Naive thymus-derived CD8-positive, alpha-beta T cell (primary cell): Measurements from ENCODE around the gene OR1N1. TPM values are rescaled to one million over a fixed set of nuclear protein-coding genes. Genes with fewer than 3 reads are reported as not detected.

ENCODE experiments used
- ATAC-seq, 2 donors: fragments of 150-1000 bp; cut with Tn5 transposase in 1 of 2; sonication (Bioruptor Pico), chemical (Tn5 transposase) in 1 of 2; 1 replicate in 1 of 2; 2 replicates in 1 of 2; pipeline ENCODE4 v1.10.0; 2021; ENCODE audit warnings: mild to moderate bottlenecking in 2 of 2, moderate library complexity in 2 of 2
- POLR2A ChIA-PET: fragments of 350-600 bp; sonication (Branson Sonifier 250); formaldehyde crosslinking; loops from one replicate; lab custom pipeline; 2021; ENCODE audit warnings: antibody characterized with exemption; lab: Charles Lee
- DNase-seq, 10 donors: peaks; one replicate each; pipeline versions ENCODE4 v3.0.0 to v3.0.0-alpha.2; 2020 to 2022
- H3K27ac Mint-ChIP-seq, 10 donors: one replicate each; pipeline ENCODE4 v1.8.0; 2020 to 2022; ENCODE audit warnings: mild to moderate bottlenecking in 10 of 10, mixed read lengths in 10 of 10, moderate library complexity in 4 of 10, inconsistent platforms in 1 of 10
- H3K27me3 Mint-ChIP-seq, 5 donors: one replicate each; pipeline ENCODE4 v1.8.0; 2021 to 2022; ENCODE audit warnings: mixed read lengths in 5 of 5
- H3K36me3 Mint-ChIP-seq, 3 donors: one replicate each; pipeline ENCODE4 v1.8.0; 2020 to 2022; ENCODE audit warnings: mixed read lengths in 3 of 3, mild to moderate bottlenecking in 2 of 3, inconsistent platforms in 1 of 3
- H3K4me1 Mint-ChIP-seq, 4 donors: one replicate each; pipeline ENCODE4 v1.8.0; 2021 to 2022; ENCODE audit warnings: mixed read lengths in 4 of 4
- H3K4me3 Mint-ChIP-seq, 10 donors: one replicate each; pipeline ENCODE4 v1.8.0; 2020 to 2022; ENCODE audit warnings: mild to moderate bottlenecking in 10 of 10, mixed read lengths in 10 of 10, moderate library complexity in 6 of 10, inconsistent platforms in 1 of 10
- H3K9me3 Mint-ChIP-seq, 9 donors: one replicate each; pipeline ENCODE4 v1.8.0; 2020 to 2022; ENCODE audit warnings: mixed read lengths in 9 of 9, mild to moderate bottlenecking in 3 of 9, inconsistent platforms in 1 of 9, moderate library complexity in 1 of 9
- polyA plus RNA-seq, 3 donors: library from polyadenylated mRNA; unstranded; fragments of 300-500 nt; fragmentation: Illumina TruSeq; gene quantifications; one replicate each; pipeline ENCODE4 v1.2.3, GENCODE V29; 2021
- total RNA-seq, 8 experiments: library from RNA in 2 of 8; stranded (reverse) in 2 of 8; gene quantifications; one replicate each; pipeline ENCODE4 v1.2.3 and lab custom pipeline; 2021 to 2026

OR1N1 gene
- total and polyA plus RNA-seq, 5 experiments from 2014 or later: not detected

DNA sequence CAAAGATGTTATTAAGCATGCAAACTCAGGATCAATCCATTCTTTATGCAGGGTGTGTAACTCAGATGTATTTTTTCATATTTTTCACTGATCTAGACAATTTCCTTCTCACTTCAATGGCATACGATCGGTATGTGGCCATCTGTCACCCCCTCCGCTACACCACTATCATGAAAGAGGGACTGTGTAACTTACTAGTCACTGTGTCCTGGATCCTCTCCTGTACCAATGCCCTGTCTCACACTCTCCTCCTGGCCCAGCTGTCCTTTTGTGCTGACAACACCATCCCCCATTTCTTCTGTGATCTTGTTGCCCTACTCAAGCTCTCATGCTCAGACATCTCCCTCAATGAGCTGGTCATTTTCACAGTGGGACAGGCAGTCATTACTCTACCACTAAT lies 7.7 kb downstream of the OR1N1 start:
- Mint-ChIP-seq H3K4me1 (no peaks in the 10 kb centered on the region), H3K27me3 (peaks cover 6 to 24% (median 18%) of the 10 kb centered on the region in 5 donors), H3K36me3 (no peaks in the 10 kb centered on the region), H3K9me3 (no peaks in the 10 kb centered on the region), H3K4me3 (no peak overlapping the region), H3K27ac (no peak overlapping the region)
- DNase-seq (no peak), ATAC-seq (no peak)
- POLR2A ChIA-PET: no interaction called here

DNA sequence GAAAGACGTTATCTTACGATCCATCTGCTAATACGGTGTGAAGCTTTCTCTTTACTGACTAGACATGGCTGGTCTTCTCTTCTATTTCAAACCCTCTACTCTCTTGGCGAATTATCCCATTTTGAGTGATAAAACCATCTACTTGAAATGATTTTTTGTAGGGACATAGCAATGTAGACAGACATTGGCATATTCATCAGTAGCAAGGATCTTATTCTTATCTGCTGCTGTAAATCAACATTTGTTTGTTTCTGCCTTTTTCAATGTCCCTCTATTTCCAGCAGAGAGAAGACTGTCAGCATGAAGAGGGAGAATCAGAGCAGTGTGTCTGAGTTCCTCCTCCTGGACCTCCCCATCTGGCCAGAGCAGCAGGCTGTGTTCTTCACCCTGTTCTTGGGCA lies 8.3 kb downstream of the OR1N1 start, which contains the start of gene OR1J4:
OR1J4 (plus strand) TSS at position 301 of the 400 bp plus-strand sequence; CDS start at position 301, 0 bp downstream.
- POLR2A ChIA-PET: no interaction called here
- Mint-ChIP-seq H3K4me3 (no peak within 1 kb of the TSS), H3K9me3 (no peaks in the 10 kb centered on the region), H3K27ac (no peak within 1 kb of the TSS), H3K4me1 (no peaks in the 10 kb centered on the region), H3K27me3 (peaks cover 6 to 22% (median 18%) of the 10 kb centered on the region in 5 donors), H3K36me3 (no peaks in the 10 kb centered on the region)
- ATAC-seq (no peak), DNase-seq (no peak)

DNA sequence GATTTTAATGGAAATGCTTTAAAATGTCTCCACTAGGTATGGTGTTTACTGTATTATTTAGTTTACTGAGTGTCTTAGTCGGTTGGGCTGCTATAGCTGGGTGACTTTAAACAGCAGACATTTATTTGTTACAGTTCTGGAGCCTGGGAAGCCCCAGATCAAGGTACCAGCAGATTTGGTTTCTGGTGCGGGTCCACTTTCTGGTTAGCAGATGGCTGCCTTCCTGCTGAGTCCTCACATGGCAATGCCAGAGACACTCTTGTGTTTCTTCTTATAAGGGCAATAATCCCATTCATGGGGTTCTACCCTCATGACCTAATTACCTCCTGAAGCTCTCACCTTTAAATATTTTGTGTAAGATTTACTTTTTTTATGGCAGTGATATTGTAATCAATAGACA lies 8.9 kb downstream of the OR1N1 start:
- H3K4me1 Mint-ChIP-seq: no peaks in the 10 kb centered on the region

DNA sequence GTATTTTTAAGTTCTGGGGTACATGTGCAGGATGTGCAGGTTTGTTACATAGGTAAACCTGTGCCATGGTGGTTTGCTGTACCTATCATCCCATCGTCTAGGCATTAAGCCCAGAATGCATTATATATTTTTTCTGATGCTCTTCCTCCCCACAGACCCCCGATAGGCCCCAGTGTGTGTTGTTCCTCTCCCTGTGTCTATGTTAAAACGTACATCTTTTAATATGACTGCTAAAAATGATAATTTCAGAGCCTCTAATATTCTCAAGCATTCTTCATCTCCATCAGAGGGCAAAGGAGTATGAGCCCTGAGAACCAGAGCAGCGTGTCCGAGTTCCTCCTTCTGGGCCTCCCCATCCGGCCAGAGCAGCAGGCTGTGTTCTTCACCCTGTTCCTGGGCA lies 16.6 kb downstream of the OR1N1 start, which contains the start of gene OR1J2:
OR1J2 (plus strand) TSS at position 301 of the 400 bp plus-strand sequence; CDS start at position 301, 0 bp downstream.
- POLR2A ChIA-PET: no interaction called here
- Mint-ChIP-seq H3K4me1 (no peaks in the 10 kb centered on the region), H3K36me3 (no peaks in the 10 kb centered on the region), H3K27me3 (peaks cover 6 to 30% (median 14%) of the 10 kb centered on the region in 5 donors), H3K9me3 (no peaks in the 10 kb centered on the region), H3K27ac (no peak within 1 kb of the TSS), H3K4me3 (no peak within 1 kb of the TSS)
- ATAC-seq (no peak), DNase-seq (no peak)

More for the DNA sequence above, 8.9 kb downstream of the OR1N1 start:
- ATAC-seq: no peak
- POLR2A ChIA-PET: no interaction called here
- no peak overlapping the region for H3K4me3 Mint-ChIP-seq
- H3K9me3 Mint-ChIP-seq: no peaks in the 10 kb centered on the region
- H3K27me3 Mint-ChIP-seq: peaks cover 6 to 19% (median 16%) of the 10 kb centered on the region in 5 donors
- no peak overlapping the region for H3K27ac Mint-ChIP-seq
- DNase-seq: no peak
- H3K36me3 Mint-ChIP-seq: no peaks in the 10 kb centered on the region

DNA sequence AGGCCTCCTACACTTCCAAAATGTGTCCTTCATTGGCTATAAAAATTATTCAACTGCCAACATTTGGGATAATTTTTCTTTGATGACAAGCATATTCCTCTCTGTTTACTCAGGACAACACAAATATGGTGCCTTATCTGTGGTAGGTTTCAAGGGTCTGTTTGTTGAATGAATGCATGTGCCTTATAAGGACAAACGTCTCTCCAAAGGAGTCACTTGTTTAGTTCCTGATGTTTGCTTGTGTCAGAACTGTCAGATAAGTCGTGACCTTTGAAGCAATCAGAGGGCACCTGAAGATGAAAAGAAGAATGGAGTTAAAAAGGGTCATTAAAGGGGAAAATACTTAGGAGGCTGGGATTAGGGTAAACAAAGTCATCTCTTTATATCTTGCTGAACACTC lies 20.1 kb downstream of the OR1N1 start:
- Mint-ChIP-seq H3K4me1 (no peaks in the 10 kb centered on the region), H3K27ac (no peak overlapping the region), H3K27me3 (peaks cover 6 to 30% (median 14%) of the 10 kb centered on the region in 5 donors), H3K36me3 (no peaks in the 10 kb centered on the region), H3K4me3 (no peak overlapping the region), H3K9me3 (no peaks in the 10 kb centered on the region)
- DNase-seq (no peak), ATAC-seq (no peak)
- POLR2A ChIA-PET: no interaction called here

DNA sequence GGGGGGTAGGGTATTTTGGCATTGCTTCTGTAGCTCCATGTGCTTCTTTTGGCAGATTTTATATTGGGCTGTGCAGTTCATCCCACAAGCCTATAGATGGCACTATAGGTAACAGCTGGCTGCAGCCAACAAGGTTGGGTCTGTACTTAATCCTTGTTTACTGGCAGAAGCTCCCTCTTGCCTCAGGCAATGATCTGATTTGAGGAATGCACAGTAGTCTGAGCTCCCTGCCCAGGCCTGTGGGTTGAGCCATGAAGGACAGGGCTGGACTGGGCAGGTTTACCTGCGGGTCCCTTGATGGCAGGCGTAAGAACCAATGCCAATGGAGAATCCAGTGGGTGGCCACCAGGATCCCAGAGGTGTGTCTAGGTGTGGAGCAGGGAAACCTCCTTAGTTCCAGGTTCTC lies 28.2 kb downstream of the OR1N1 start:
- Mint-ChIP-seq H3K4me1 (no peaks in the 10 kb centered on the region), H3K27me3 (peaks cover 8 to 36% (median 26%) of the 10 kb centered on the region in 5 donors), H3K9me3 (peaks cover 0 to 20% (median 4%) of the 10 kb centered on the region in 9 donors), H3K36me3 (peaks cover 0 to 13% (median 4%) of the 10 kb centered on the region in 3 donors), H3K27ac (peak overlapping the region in 1 of 10 donors; percentile 50), H3K4me3 (no peak overlapping the region)
- no peak for ATAC-seq
- peak in 7 of 10 donors; percentile 3 to 34 (median 19) for DNase-seq
- POLR2A ChIA-PET: no interaction called here

DNA sequence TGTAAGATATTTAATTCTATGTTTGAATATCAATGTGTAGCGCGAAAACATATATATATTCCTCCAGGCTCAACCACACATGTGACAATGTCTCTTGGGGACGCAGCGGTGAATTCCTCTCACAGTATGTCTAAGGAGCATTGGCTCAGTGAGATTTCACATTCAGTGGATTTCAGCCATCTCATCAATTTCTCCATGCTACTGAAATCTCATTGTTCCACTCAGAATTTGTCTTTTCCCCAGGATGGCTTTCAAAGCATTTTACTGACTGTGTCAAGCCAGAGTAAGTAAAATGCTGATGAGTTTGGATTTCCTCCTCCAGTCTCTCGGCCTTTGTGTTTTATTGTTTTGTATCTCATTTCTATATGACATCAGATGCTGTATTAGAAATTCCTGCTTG lies 48.0 kb downstream of the OR1N1 start:
- POLR2A ChIA-PET: no interaction called here
- no peak for DNase-seq
- Mint-ChIP-seq H3K27me3 (peaks cover 16 to 36% (median 19%) of the 10 kb centered on the region in 5 donors), H3K4me1 (no peaks in the 10 kb centered on the region), H3K27ac (no peak overlapping the region), H3K4me3 (no peak overlapping the region), H3K36me3 (no peaks in the 10 kb centered on the region), H3K9me3 (no peaks in the 10 kb centered on the region)
- no peak for ATAC-seq

DNA sequence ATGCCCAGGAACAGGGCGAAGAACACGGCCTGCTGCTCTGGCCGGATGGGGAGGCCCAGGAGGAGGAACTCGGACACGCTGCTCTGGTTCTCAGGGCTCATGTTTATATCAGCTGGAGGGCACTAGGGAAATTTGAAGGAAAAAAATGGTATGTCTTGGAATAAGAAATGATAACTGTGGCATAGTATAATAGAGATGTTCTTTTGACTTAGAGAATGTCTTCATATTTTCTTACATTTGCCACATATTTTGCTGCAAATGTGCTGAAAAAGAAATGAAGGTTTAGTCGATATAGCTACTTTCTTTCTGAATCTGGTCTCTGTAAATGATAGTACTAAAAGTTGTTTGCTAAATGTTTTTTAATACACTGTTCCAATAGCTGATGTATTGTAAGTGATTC lies 49.3 kb downstream of the OR1N1 start, which contains the start of gene OR1J1:
OR1J1 (minus strand) TSS at position 101 of the 400 bp plus-strand sequence; CDS start at position 101, 0 bp downstream.
- Mint-ChIP-seq H3K4me1 (no peaks in the 10 kb centered on the region), H3K27ac (no peak within 1 kb of the TSS), H3K36me3 (no peaks in the 10 kb centered on the region), H3K27me3 (peaks cover 16 to 36% (median 19%) of the 10 kb centered on the region in 5 donors), H3K9me3 (no peaks in the 10 kb centered on the region), H3K4me3 (no peak within 1 kb of the TSS)
- DNase-seq: no peak
- no peak for ATAC-seq
- POLR2A ChIA-PET: interaction anchor here (0.6 kb wide), 1 partner anchor 326 kb away, joined by 6 read pairs; no protein-coding TSS in a partner anchor

DNA sequence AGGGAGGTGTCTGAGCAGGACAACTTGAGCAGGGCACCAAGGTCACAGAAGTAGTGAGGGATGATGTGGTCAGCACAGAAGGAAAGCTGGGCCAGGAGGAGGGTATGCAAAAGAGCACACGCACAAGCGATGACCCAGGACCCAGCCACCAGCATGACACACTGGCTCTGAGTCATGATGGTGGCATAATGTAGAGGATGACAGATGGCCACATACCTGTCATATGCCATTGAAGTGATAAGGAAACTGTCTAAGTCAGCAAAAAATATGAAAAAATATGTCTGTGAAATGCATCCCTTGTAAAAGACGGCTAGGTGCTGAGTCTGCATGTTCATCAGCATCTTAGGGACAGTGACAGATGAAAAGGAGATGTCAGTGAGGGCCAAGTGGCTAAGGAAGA lies 49.7 kb downstream of the OR1N1 start:
- no peak overlapping the region for H3K4me3 Mint-ChIP-seq
- no peaks in the 10 kb centered on the region for H3K4me1 Mint-ChIP-seq
- no peak for ATAC-seq
- POLR2A ChIA-PET: interaction anchor here (0.6 kb wide), 1 partner anchor 327 kb away, joined by 6 read pairs; no protein-coding TSS in a partner anchor
- no peaks in the 10 kb centered on the region for H3K36me3 Mint-ChIP-seq
- H3K27ac Mint-ChIP-seq: no peak overlapping the region
- H3K9me3 Mint-ChIP-seq: no peaks in the 10 kb centered on the region
- peaks cover 16 to 36% (median 19%) of the 10 kb centered on the region in 5 donors for H3K27me3 Mint-ChIP-seq
- no peak for DNase-seq

Other genes starting within 250 kb of the OR1N1 start
- 1 to 10 TPM in 1 of 2 experiments, under 1 TPM in 1; 0.60 to 1.0 TPM for gene PTGS1, start 156.3 kb downstream of the OR1N1 start, total RNA-seq
- under 1 TPM in 1 of 3 donors, not detected in 2; 0.22 TPM for gene PTGS1, start 156.3 kb downstream of the OR1N1 start, polyA plus RNA-seq
- gene OR1J1, start 49.4 kb downstream of the OR1N1 start, total RNA-seq: not detected
- gene OR1J1, start 49.4 kb downstream of the OR1N1 start, polyA plus RNA-seq: not detected
- under 1 TPM in 1 of 2 experiments, not detected in 1; 0.85 TPM for gene OR1J2, start 16.5 kb downstream of the OR1N1 start, total RNA-seq
- gene OR1J2, start 16.5 kb downstream of the OR1N1 start, polyA plus RNA-seq: not detected
- gene OR1J4, start 8.2 kb downstream of the OR1N1 start, total RNA-seq: under 1 TPM; 0.41 to 0.52 TPM
- not detected for gene OR1J4, start 8.2 kb downstream of the OR1N1 start, polyA plus RNA-seq
- not detected for gene OR1N2, start 25.8 kb upstream of the OR1N1 start, total RNA-seq
- not detected for gene OR1N2, start 25.8 kb upstream of the OR1N1 start, polyA plus RNA-seq
- not detected for gene OR1L8, start 56.1 kb upstream of the OR1N1 start, total RNA-seq
- not detected for gene OR1L8, start 56.1 kb upstream of the OR1N1 start, polyA plus RNA-seq
- 1 to 10 TPM; 1.1 to 1.5 TPM for gene OR1Q1, start 87.4 kb upstream of the OR1N1 start, total RNA-seq
- not detected for gene OR1Q1, start 87.4 kb upstream of the OR1N1 start, polyA plus RNA-seq
- gene OR1B1, start 130.3 kb upstream of the OR1N1 start, total RNA-seq: not detected
- gene OR1B1, start 130.3 kb upstream of the OR1N1 start, polyA plus RNA-seq: not detected
- not detected for gene OR1L1, start 134.4 kb upstream of the OR1N1 start, total RNA-seq
- gene OR1L1, start 134.4 kb upstream of the OR1N1 start, polyA plus RNA-seq: not detected
- gene OR1L3, start 147.8 kb upstream of the OR1N1 start, total RNA-seq: not detected
- not detected for gene OR1L3, start 147.8 kb upstream of the OR1N1 start, polyA plus RNA-seq
- gene OR1L4, start 196.7 kb upstream of the OR1N1 start, total RNA-seq: not detected
- not detected for gene OR1L4, start 196.7 kb upstream of the OR1N1 start, polyA plus RNA-seq
- gene OR1L6, start 215.0 kb upstream of the OR1N1 start, total RNA-seq: not detected
- not detected for gene OR1L6, start 215.0 kb upstream of the OR1N1 start, polyA plus RNA-seq